PC-9 (cell line): ENCODE measurements around the gene CHRNA4.

Experiments
- EZH2 ChIP-seq: fragments of 200-600 bp; sonication (generic); IDR thresholded peaks from 2 replicates; pipeline ENCODE4 v1.8.0; 2017; ENCODE audit warnings: antibody characterized with exemption, low read depth
- TF ChIP-seq, protein P1 (sequence below): fragments of 200-600 bp; sonication (generic); conservative IDR thresholded peaks from 2 replicates; pipeline ENCODE4 v1.6.1; 2017; ENCODE audit warnings: mixed run types, antibody characterized with exemption, mild to moderate bottlenecking, moderate library complexity

DNA sequence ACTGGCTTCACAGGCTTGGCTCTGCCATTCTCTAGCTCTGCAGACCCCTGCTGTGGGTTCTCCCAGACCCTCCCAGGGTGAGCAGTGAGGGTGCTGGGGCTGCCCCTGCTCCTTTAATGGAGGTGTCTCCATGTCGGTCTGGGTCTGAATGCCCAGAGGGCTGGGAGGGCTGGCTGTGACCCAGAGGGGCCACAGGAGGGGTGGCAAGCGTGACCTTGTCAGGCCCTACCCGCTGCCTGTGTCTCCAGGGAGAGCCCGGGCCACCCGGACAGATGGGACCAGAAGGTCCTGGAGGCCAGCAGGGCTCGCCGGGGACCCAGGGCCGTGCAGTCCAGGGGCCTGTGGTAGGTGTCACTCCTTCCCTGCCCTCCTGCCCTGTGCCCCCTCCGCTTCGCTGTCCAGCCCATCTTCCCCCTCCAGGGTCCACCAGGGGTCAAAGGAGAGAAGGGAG lies 36.1 kb downstream of the CHRNA4 start:
- TF ChIP-seq, protein P1, sequence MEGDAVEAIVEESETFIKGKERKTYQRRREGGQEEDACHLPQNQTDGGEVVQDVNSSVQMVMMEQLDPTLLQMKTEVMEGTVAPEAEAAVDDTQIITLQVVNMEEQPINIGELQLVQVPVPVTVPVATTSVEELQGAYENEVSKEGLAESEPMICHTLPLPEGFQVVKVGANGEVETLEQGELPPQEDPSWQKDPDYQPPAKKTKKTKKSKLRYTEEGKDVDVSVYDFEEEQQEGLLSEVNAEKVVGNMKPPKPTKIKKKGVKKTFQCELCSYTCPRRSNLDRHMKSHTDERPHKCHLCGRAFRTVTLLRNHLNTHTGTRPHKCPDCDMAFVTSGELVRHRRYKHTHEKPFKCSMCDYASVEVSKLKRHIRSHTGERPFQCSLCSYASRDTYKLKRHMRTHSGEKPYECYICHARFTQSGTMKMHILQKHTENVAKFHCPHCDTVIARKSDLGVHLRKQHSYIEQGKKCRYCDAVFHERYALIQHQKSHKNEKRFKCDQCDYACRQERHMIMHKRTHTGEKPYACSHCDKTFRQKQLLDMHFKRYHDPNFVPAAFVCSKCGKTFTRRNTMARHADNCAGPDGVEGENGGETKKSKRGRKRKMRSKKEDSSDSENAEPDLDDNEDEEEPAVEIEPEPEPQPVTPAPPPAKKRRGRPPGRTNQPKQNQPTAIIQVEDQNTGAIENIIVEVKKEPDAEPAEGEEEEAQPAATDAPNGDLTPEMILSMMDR, result no peak
- TF ChIP-seq EZH2, result no peak
